B cell (primary cell): ENCODE measurements around the gene ZMYM4.

Experiments used
- EZH2 ChIP-seq: IDR thresholded peaks from 2 replicates; pipeline ENCODE4 v1.6.1; 2012; ENCODE audit warnings: borderline replicate concordance, low read depth, mild to moderate bottlenecking, moderate library complexity, low read length; ENCODE audit not compliant: insufficient read depth, poor library complexity, severe bottlenecking
- TF ChIP-seq, protein P1 (sequence below): fragments of 200-600 bp; IDR thresholded peaks from one replicate; pipeline ENCODE4 v1.8.0; 2022; ENCODE audit warnings: antibody characterized with exemption, mild to moderate bottlenecking

- TF ChIP-seq, protein P1, sequence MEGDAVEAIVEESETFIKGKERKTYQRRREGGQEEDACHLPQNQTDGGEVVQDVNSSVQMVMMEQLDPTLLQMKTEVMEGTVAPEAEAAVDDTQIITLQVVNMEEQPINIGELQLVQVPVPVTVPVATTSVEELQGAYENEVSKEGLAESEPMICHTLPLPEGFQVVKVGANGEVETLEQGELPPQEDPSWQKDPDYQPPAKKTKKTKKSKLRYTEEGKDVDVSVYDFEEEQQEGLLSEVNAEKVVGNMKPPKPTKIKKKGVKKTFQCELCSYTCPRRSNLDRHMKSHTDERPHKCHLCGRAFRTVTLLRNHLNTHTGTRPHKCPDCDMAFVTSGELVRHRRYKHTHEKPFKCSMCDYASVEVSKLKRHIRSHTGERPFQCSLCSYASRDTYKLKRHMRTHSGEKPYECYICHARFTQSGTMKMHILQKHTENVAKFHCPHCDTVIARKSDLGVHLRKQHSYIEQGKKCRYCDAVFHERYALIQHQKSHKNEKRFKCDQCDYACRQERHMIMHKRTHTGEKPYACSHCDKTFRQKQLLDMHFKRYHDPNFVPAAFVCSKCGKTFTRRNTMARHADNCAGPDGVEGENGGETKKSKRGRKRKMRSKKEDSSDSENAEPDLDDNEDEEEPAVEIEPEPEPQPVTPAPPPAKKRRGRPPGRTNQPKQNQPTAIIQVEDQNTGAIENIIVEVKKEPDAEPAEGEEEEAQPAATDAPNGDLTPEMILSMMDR, result no peak
- no peak for TF ChIP-seq EZH2
Measured at GRCh38 chr1:35434703-35435102, 166.2 kb downstream of the ZMYM4 start.
